ENCODE results near the gene C9orf85.

Gene C9orf85

DNA sequence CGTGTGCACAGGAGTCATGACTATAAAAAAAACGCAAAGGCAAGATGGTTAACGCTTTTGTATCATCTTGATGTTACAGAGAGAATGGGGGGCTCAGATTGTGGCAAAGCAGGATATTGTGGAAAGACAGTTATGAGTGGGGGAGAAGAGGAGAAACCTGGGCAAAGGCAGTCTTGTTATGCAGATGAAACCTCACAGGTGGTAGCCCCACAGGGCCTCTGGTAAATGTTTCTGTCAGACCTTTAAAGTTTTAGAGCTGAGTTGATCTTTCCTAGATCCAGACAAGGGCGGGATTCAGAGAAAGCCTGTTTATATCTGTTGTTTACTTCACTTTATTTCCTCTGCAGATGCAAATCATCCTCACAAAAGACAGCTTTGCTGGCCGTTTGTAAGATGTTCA, 55.2 kb downstream of the C9orf85 start:
- Histone ChIP-seq H3K9me3 (ENCODE audit: control insufficient read depth, low read length) (no peaks in the 10 kb centered on the region), H3K4me1 (ENCODE audit: control insufficient read depth, insufficient read depth, low read length, poor library complexity, severe bottlenecking) (no peaks in the 10 kb centered on the region), H3K27me3 (replicated peaks; ENCODE audit: control insufficient read depth, insufficient read depth, low read length, poor library complexity, severe bottlenecking) (no peaks in the 10 kb centered on the region), H3K36me3 (ENCODE audit: control insufficient read depth, insufficient read depth, low read length) (no peaks in the 10 kb centered on the region), H3K4me3 (ENCODE audit: insufficient read depth, low read depth, low read length, poor library complexity, severe bottlenecking) (no peak overlapping the region), H3K27ac (ENCODE audit: insufficient read depth, low read length, poor library complexity, severe bottlenecking) (no peak overlapping the region)
- DNase-seq, result no peak

DNA sequence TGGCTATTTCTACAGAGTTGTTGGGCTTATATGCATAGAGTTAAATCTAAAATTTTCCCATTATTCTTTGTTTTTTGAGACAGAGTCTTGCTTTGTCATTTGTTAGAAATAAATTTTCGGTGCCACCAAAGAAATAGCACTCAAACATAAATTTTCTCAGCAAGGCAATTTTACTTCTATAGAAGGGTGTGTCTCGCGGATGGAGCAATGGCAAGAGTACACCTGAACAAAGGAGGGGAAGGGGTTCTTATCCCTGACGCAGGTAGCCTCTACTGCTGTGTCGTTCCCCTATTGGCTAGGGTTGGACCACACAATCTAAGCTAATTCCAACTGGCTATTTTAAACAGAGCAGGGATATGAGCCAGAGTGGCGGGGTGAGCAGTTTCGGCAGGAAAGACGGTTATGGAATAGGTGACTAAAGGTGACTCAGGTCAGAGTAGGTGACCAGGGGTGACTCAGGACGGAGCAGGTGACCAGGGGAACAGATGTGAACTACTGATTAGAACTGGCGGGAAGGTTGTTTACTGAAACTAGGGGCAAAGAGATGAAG, 57.2 kb downstream of the C9orf85 start:
- Histone ChIP-seq H3K9me3 (ENCODE audit: control insufficient read depth, low read length) (no peaks in the 10 kb centered on the region), H3K27me3 (replicated peaks; ENCODE audit: control insufficient read depth, insufficient read depth, low read length, poor library complexity, severe bottlenecking) (no peaks in the 10 kb centered on the region), H3K4me1 (ENCODE audit: control insufficient read depth, insufficient read depth, low read length, poor library complexity, severe bottlenecking) (no peaks in the 10 kb centered on the region), H3K27ac (ENCODE audit: insufficient read depth, low read length, poor library complexity, severe bottlenecking) (no peak overlapping the region), H3K4me3 (ENCODE audit: insufficient read depth, low read depth, low read length, poor library complexity, severe bottlenecking) (no peak overlapping the region), H3K36me3 (ENCODE audit: control insufficient read depth, insufficient read depth, low read length) (no peaks in the 10 kb centered on the region)
- DNase-seq, result no peak

DNA sequence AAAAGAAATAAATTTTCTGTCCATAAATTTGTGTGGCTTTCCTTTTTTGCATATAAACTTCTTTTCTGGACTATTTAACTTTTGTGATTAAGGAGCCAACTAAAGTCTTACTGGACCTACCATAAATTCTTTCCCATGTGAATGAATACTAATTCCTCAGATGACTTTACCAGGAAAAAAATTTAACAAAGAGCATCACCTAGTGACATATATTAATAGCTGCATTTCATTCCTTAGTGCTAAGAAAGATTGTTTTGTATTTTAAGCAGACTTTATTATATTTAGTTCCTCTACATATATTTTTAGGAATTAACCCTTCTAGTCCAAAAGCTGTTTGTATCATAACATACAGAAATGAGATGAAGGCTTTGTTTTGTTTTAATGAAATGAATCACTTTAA, 64.4 kb downstream of the C9orf85 start:
- Histone ChIP-seq H3K27ac (ENCODE audit: insufficient read depth, low read length, poor library complexity, severe bottlenecking) (no peak overlapping the region), H3K36me3 (ENCODE audit: control insufficient read depth, insufficient read depth, low read length) (no peaks in the 10 kb centered on the region), H3K9me3 (ENCODE audit: control insufficient read depth, low read length) (no peaks in the 10 kb centered on the region), H3K27me3 (replicated peaks; ENCODE audit: control insufficient read depth, insufficient read depth, low read length, poor library complexity, severe bottlenecking) (no peaks in the 10 kb centered on the region), H3K4me1 (ENCODE audit: control insufficient read depth, insufficient read depth, low read length, poor library complexity, severe bottlenecking) (no peaks in the 10 kb centered on the region), H3K4me3 (ENCODE audit: insufficient read depth, low read depth, low read length, poor library complexity, severe bottlenecking) (no peak overlapping the region)
- DNase-seq, result no peak

DNA sequence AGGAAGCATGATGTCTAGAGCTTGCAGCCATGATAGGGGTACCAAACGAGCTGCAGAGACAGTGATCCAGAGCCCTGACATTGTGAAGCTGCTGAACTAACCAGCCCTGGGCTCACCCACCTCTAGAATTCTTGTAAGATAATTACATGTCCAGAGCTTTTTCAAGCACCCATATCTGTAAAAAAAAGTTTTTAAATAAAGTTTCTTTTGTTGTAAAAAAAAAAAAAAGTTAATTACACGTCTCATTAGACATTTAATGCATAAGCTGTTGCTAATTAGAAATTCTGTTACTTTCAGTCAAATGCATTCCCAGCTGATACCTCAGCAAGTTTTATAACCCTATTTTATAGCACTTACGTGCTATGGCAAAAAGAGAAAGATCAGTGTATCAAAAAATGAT, 65.6 kb downstream of the C9orf85 start:
- Histone ChIP-seq H3K4me1 (ENCODE audit: control insufficient read depth, insufficient read depth, low read length, poor library complexity, severe bottlenecking) (no peaks in the 10 kb centered on the region), H3K9me3 (ENCODE audit: control insufficient read depth, low read length) (no peaks in the 10 kb centered on the region), H3K27ac (ENCODE audit: insufficient read depth, low read length, poor library complexity, severe bottlenecking) (no peak overlapping the region), H3K4me3 (ENCODE audit: insufficient read depth, low read depth, low read length, poor library complexity, severe bottlenecking) (no peak overlapping the region), H3K36me3 (ENCODE audit: control insufficient read depth, insufficient read depth, low read length) (no peaks in the 10 kb centered on the region), H3K27me3 (replicated peaks; ENCODE audit: control insufficient read depth, insufficient read depth, low read length, poor library complexity, severe bottlenecking) (no peaks in the 10 kb centered on the region)
- no peak for DNase-seq

DNA sequence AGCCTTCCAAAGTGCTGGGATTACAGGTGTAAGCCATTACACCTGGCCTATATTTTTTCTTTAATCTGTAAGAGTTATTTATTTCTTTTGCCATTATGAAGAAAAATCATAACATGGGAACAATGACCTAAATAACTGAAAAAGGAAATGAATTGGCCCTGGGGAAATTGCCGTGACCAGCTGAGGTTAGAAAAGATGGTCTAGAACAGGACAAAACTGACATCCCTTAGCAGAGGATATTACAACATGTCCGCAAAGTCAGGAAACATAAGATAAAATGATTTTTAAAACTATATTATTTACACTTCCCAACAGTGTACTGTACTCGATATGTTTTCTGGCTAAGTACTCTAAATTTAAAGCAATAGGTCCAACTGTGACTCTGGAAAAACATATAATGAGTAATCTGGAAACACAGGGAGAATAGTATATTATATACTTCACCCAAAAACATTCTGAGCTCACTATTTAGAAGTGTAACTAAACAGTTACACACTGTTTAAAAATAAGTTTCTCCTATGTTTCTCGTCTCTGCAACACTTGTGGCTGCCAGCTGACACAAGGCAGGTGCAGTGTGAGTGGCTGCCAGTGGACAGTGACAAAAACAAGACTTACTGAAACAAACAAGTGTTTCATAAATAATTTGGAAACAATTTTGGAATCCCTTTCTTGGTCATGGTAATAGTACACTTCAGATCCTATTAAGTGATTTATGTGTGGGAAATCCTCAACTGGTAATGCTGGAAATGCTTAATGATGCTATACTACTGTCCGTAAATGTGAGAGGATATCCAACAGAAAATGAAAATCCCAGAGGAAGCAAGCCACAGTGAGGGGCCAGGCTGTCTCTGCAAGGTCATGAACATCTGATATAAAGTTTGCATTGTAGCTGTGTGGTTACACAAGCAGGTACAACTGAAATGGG, 69.1 kb downstream of the C9orf85 start:
- H3K27me3 ChIP-seq (replicated peaks; ENCODE audit: control insufficient read depth, insufficient read depth, low read length, poor library complexity, severe bottlenecking), result no peaks in the 10 kb centered on the region
- no peak overlapping the region for H3K4me3 ChIP-seq (ENCODE audit: insufficient read depth, low read depth, low read length, poor library complexity, severe bottlenecking)
- H3K4me1 ChIP-seq (ENCODE audit: control insufficient read depth, insufficient read depth, low read length, poor library complexity, severe bottlenecking), result no peaks in the 10 kb centered on the region
- DNase-seq, result no peak
- H3K9me3 ChIP-seq (ENCODE audit: control insufficient read depth, low read length), result no peaks in the 10 kb centered on the region
- H3K36me3 ChIP-seq (ENCODE audit: control insufficient read depth, insufficient read depth, low read length), result no peaks in the 10 kb centered on the region
- no peak overlapping the region for H3K27ac ChIP-seq (ENCODE audit: insufficient read depth, low read length, poor library complexity, severe bottlenecking)

DNA sequence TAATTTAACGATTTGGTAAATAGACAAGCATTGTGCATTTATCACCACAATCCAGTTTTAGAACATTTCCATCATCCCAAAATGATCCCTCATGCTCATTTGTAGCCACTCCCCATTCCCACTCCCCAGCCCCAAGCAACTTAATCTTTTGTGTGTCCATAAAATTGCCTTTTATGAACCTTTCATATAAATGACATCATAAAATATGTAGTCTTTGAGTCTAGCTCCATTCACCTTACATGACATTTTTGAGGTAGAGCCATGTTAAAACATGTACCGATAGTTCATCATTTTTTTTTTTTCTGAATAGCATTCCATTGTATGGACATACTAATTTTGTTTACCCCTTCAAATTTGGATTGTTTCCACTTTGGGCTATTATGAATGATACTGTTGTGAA, 70.5 kb downstream of the C9orf85 start:
- H3K27ac ChIP-seq (ENCODE audit: insufficient read depth, low read length, poor library complexity, severe bottlenecking), result no peak overlapping the region
- DNase-seq, result no peak
- H3K27me3 ChIP-seq (replicated peaks; ENCODE audit: control insufficient read depth, insufficient read depth, low read length, poor library complexity, severe bottlenecking), result no peaks in the 10 kb centered on the region
- no peaks in the 10 kb centered on the region for H3K4me1 ChIP-seq (ENCODE audit: control insufficient read depth, insufficient read depth, low read length, poor library complexity, severe bottlenecking)
- no peaks in the 10 kb centered on the region for H3K36me3 ChIP-seq (ENCODE audit: control insufficient read depth, insufficient read depth, low read length)
- H3K4me3 ChIP-seq (ENCODE audit: insufficient read depth, low read depth, low read length, poor library complexity, severe bottlenecking), result no peak overlapping the region
- no peaks in the 10 kb centered on the region for H3K9me3 ChIP-seq (ENCODE audit: control insufficient read depth, low read length)

DNA sequence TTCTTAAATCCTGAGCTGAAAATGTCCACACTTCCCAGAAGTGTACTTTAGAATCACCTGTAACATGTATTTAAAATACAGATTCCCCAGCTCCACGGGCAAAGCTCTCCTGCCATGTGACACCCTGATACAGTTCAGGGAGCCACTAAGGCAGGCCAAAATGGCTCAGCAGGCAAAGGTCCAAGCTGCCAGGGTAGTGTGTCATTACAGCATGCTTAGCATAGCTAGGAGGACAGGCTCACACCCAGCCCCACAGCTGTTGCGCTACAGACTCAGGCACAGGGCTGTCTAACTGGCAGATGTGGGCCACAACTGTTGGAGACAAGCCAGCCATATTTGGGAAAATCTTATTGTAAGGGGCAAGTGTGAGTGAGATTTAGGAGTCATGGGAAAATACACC, 73.0 kb downstream of the C9orf85 start:
- H3K27ac ChIP-seq (ENCODE audit: insufficient read depth, low read length, poor library complexity, severe bottlenecking), result no peak overlapping the region
- no peak overlapping the region for H3K4me3 ChIP-seq (ENCODE audit: insufficient read depth, low read depth, low read length, poor library complexity, severe bottlenecking)
- no peaks in the 10 kb centered on the region for H3K9me3 ChIP-seq (ENCODE audit: control insufficient read depth, low read length)
- no peaks in the 10 kb centered on the region for H3K27me3 ChIP-seq (replicated peaks; ENCODE audit: control insufficient read depth, insufficient read depth, low read length, poor library complexity, severe bottlenecking)
- no peak for DNase-seq
- H3K36me3 ChIP-seq (ENCODE audit: control insufficient read depth, insufficient read depth, low read length), result no peaks in the 10 kb centered on the region
- no peaks in the 10 kb centered on the region for H3K4me1 ChIP-seq (ENCODE audit: control insufficient read depth, insufficient read depth, low read length, poor library complexity, severe bottlenecking)

DNA sequence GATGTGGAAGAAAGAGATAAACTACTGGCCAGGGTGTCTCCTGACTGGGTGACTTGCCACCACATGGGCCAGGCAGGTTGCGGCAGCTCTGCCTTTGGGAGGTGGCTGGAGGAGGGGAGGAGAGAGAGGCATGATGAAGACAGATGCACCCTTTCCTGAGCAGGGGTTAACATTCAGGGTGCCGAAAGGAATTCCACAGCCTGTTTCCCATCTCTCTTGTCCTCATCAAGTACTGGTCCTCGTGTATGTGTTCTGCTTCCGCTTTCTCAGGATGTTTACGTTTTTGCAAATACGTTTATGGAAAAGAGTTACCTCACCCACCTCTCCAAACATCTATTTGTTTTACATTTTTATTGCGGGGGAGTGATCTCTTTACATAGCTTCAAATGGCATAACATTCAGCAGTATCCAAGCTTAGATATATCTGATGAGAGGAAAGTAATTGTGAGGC, 73.4 kb downstream of the C9orf85 start:
- no peaks in the 10 kb centered on the region for H3K36me3 ChIP-seq (ENCODE audit: control insufficient read depth, insufficient read depth, low read length)
- H3K4me3 ChIP-seq (ENCODE audit: insufficient read depth, low read depth, low read length, poor library complexity, severe bottlenecking), result no peak overlapping the region
- H3K27me3 ChIP-seq (replicated peaks; ENCODE audit: control insufficient read depth, insufficient read depth, low read length, poor library complexity, severe bottlenecking), result no peaks in the 10 kb centered on the region
- H3K9me3 ChIP-seq (ENCODE audit: control insufficient read depth, low read length), result no peaks in the 10 kb centered on the region
- no peak for DNase-seq
- H3K27ac ChIP-seq (ENCODE audit: insufficient read depth, low read length, poor library complexity, severe bottlenecking), result no peak overlapping the region
- no peaks in the 10 kb centered on the region for H3K4me1 ChIP-seq (ENCODE audit: control insufficient read depth, insufficient read depth, low read length, poor library complexity, severe bottlenecking)

DNA sequence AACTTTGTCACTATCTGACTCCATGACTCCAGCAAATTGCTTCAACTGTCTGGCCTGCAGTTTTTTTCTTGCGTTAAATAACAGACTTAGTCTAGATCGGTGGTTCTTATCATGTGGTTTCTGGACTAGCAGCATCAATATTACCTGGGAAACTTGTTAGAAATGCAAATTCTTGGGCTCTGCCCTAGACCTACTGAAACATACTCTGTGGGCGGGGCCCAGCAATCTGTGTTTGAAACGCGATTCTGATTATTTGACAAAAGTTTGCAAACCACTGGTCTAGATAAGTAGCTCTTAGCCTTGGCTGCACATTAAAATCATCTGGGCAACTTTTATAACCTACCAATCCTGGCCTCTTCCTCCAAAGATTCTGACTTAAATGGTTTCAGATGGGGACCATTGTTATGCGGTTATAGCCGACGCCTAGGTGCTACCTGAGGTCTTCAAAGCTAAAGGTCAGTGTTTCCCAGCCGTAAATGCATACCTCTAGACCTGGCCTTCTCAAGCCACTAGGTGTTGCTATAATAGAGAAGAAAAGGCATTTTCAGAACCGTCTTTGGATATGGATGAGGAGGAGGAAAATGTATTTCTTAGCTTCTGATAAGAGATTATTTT, 74.0 kb downstream of the C9orf85 start:
- no peak overlapping the region for H3K27ac ChIP-seq (ENCODE audit: insufficient read depth, low read length, poor library complexity, severe bottlenecking)
- no peak overlapping the region for H3K4me3 ChIP-seq (ENCODE audit: insufficient read depth, low read depth, low read length, poor library complexity, severe bottlenecking)
- no peaks in the 10 kb centered on the region for H3K36me3 ChIP-seq (ENCODE audit: control insufficient read depth, insufficient read depth, low read length)
- H3K27me3 ChIP-seq (replicated peaks; ENCODE audit: control insufficient read depth, insufficient read depth, low read length, poor library complexity, severe bottlenecking), result no peaks in the 10 kb centered on the region
- H3K4me1 ChIP-seq (ENCODE audit: control insufficient read depth, insufficient read depth, low read length, poor library complexity, severe bottlenecking), result no peaks in the 10 kb centered on the region
- no peaks in the 10 kb centered on the region for H3K9me3 ChIP-seq (ENCODE audit: control insufficient read depth, low read length)
- no peak for DNase-seq

DNA sequence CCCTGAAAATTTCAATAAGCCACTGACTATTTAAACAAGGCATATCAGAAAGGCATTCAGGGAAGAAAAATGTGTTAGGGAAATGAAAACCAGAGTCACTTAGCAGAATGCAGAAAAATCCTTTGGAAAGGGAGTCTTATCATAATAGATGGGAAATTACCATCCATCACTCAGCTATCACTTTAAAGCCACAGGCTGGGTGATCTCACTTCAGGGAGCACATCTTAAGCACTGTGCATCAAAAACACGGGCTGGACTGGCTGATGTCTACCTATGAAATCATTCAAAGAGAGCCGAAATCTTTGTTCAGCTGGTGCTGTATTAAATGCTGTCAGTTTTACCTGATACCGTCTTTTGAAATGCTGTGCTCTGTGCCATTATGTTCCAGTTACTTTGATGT, 75.5 kb downstream of the C9orf85 start:
- H3K27me3 ChIP-seq (replicated peaks; ENCODE audit: control insufficient read depth, insufficient read depth, low read length, poor library complexity, severe bottlenecking), result no peaks in the 10 kb centered on the region
- H3K4me3 ChIP-seq (ENCODE audit: insufficient read depth, low read depth, low read length, poor library complexity, severe bottlenecking), result no peak overlapping the region
- no peak overlapping the region for H3K27ac ChIP-seq (ENCODE audit: insufficient read depth, low read length, poor library complexity, severe bottlenecking)
- no peaks in the 10 kb centered on the region for H3K36me3 ChIP-seq (ENCODE audit: control insufficient read depth, insufficient read depth, low read length)
- no peaks in the 10 kb centered on the region for H3K4me1 ChIP-seq (ENCODE audit: control insufficient read depth, insufficient read depth, low read length, poor library complexity, severe bottlenecking)
- DNase-seq, result no peak
- H3K9me3 ChIP-seq (ENCODE audit: control insufficient read depth, low read length), result no peaks in the 10 kb centered on the region

Data from effector memory CD4-positive, alpha-beta T cell (primary cell).